IPS-20b (cell line): ENCODE data around the gene PSMA4.
"Not testable (repeated sequence)": the region's sequence is repeated elsewhere in the genome, so short reads cannot be mapped to it uniquely, and the experiment has no call there.

Source experiments
- H3K27ac ChIP-seq: one replicate; pipeline ENCODE4 v1.5.1; 2013; ENCODE audit warnings: low read length
- H3K27me3 ChIP-seq: 2 replicates; pipeline ENCODE4 v1.6.1; 2013; ENCODE audit warnings: mild to moderate bottlenecking, low read length, inconsistent platforms; ENCODE audit not compliant: insufficient read depth
- H3K36me3 ChIP-seq: 2 replicates; pipeline ENCODE4 v1.6.1; 2013; ENCODE audit warnings: low read depth, mild to moderate bottlenecking, inconsistent platforms, low read length, moderate library complexity; ENCODE audit not compliant: insufficient read depth
- H3K4me1 ChIP-seq: 2 replicates; pipeline ENCODE4 v1.6.1; 2013; ENCODE audit warnings: mild to moderate bottlenecking, control low read depth, inconsistent platforms, low read length, moderate library complexity; ENCODE audit not compliant: insufficient read depth
- H3K4me3 ChIP-seq: 2 replicates; pipeline ENCODE4 v1.5.1; 2013; ENCODE audit warnings: mild to moderate bottlenecking, low read length, inconsistent platforms
- H3K9ac ChIP-seq: 2 replicates; pipeline ENCODE4 v1.6.1; 2013; ENCODE audit warnings: low read depth, mild to moderate bottlenecking, inconsistent platforms, low read length, moderate library complexity
- H3K9me3 ChIP-seq: 2 replicates; pipeline ENCODE4 v1.6.1; 2013; ENCODE audit warnings: mild to moderate bottlenecking, low read depth, low read length, inconsistent platforms; ENCODE audit not compliant: insufficient read depth

PSMA4 gene

DNA sequence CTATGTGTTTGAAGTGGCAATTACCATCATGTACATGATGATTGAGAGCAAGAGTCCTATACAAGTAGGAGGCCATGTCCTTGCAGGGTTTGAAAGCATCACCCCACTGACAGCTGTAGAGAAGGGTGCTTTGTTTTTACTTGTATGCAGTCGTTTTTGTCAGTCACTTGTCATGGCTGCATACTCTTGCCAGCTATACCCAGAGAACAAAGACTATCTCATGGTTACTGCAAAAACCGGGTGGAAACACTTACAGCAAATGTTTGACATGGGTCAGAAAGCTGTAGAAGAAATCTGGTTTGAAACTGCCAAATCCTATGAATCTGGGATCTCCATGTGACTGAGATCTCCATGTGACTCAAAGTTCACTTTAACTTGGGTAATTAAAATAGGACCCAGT is 6.9 kb upstream of the PSMA4 start:
- no peak overlapping the region for H3K27ac ChIP-seq
- H3K4me3 ChIP-seq, result no peak overlapping the region
- H3K9me3 ChIP-seq, result peaks cover under 1% of the 10 kb centered on the region; the same call in 1 of the 2 replicates
- no peak overlapping the region for H3K9ac ChIP-seq
- H3K36me3 ChIP-seq, result no peaks in the 10 kb centered on the region
- no peaks in the 10 kb centered on the region for H3K4me1 ChIP-seq
- H3K27me3 ChIP-seq, result no peaks in the 10 kb centered on the region

GRCh38 chr15:78536134-78536533 is 4.1 kb upstream of the PSMA4 start:
- no peak overlapping the region for H3K9ac ChIP-seq
- H3K4me3 ChIP-seq, result no peak overlapping the region
- no peaks in the 10 kb centered on the region for H3K9me3 ChIP-seq
- H3K27ac ChIP-seq, result no peak overlapping the region
- H3K4me1 ChIP-seq, result no peaks in the 10 kb centered on the region
- no peaks in the 10 kb centered on the region for H3K36me3 ChIP-seq
- no peaks in the 10 kb centered on the region for H3K27me3 ChIP-seq

- Histone ChIP-seq H3K4me3 (no peak overlapping the region), H3K9me3 (no peaks in the 10 kb centered on the region), H3K9ac (no peak overlapping the region), H3K4me1 (peaks cover 5% of the 10 kb centered on the region; the same call in 1 of the 2 replicates), H3K27ac (no peak overlapping the region), H3K36me3 (peaks cover 7% of the 10 kb centered on the region), H3K27me3 (no peaks in the 10 kb centered on the region)
Observed at GRCh38 chr15:78537266-78537905, 2.9 kb upstream of the PSMA4 start.

- H3K4me3 ChIP-seq, result no peak overlapping the region
- no peak overlapping the region for H3K27ac ChIP-seq
- H3K9me3 ChIP-seq, result no peaks in the 10 kb centered on the region
- H3K27me3 ChIP-seq, result no peaks in the 10 kb centered on the region
- peaks cover 5% of the 10 kb centered on the region; the same call in 1 of the 2 replicates for H3K4me1 ChIP-seq
- no peak overlapping the region for H3K9ac ChIP-seq
- peaks cover 17% of the 10 kb centered on the region for H3K36me3 ChIP-seq
Observed at GRCh38 chr15:78538358-78538757, 1.9 kb upstream of the PSMA4 start.

GRCh38 chr15:78539464-78540140 is 642 bp upstream of the PSMA4 start:
- peaks cover 29% of the 10 kb centered on the region for H3K36me3 ChIP-seq
- H3K9me3 ChIP-seq, H3K27me3 ChIP-seq, H3K4me1 ChIP-seq: not testable (repeated sequence)
- H3K27ac ChIP-seq, result peak overlapping the region; percentile 84
- peak overlapping the region; percentile 90 for H3K4me3 ChIP-seq
- H3K9ac ChIP-seq, result peak overlapping the region; percentile 96; the same call in 1 of the 2 replicates

GRCh38 chr15:78540871-78541743 is 863 bp downstream of the PSMA4 start:
- no peaks in the 10 kb centered on the region for H3K27me3 ChIP-seq
- peak overlapping the region; percentile 90 for H3K4me3 ChIP-seq
- H3K4me1 ChIP-seq, result peaks cover 5% of the 10 kb centered on the region; the same call in 1 of the 2 replicates
- H3K9ac ChIP-seq, result peak overlapping the region; percentile 96
- peaks cover 44% of the 10 kb centered on the region for H3K36me3 ChIP-seq
- no peak overlapping the region for H3K27ac ChIP-seq
- H3K9me3 ChIP-seq, result no peaks in the 10 kb centered on the region

DNA sequence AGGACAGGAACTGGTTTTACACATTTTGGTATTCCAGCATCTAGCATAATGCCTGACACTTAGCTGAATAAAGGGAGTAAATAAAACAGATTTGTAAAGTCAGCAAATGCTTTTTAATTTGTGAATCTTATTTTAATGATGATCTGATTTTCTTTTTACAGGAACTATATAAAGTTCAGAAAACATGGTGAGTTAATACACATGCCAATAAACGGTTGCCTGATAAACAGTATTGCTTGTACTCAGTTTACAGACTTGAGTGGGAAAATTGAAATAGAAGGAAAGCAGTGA is 1.4 kb downstream of the PSMA4 start:
- peak overlapping the region; percentile 90 for H3K4me3 ChIP-seq
- H3K9me3 ChIP-seq, result no peaks in the 10 kb centered on the region
- peak overlapping the region; percentile 96 for H3K9ac ChIP-seq
- no peak overlapping the region for H3K27ac ChIP-seq
- peaks cover 50% of the 10 kb centered on the region for H3K36me3 ChIP-seq
- no peaks in the 10 kb centered on the region for H3K27me3 ChIP-seq
- peaks cover 5% of the 10 kb centered on the region; the same call in 1 of the 2 replicates for H3K4me1 ChIP-seq

- peaks cover 59% of the 10 kb centered on the region for H3K36me3 ChIP-seq
- H3K27me3 ChIP-seq, result no peaks in the 10 kb centered on the region
- peaks cover 5% of the 10 kb centered on the region; the same call in 1 of the 2 replicates for H3K4me1 ChIP-seq
- no peak overlapping the region for H3K9ac ChIP-seq
- H3K9me3 ChIP-seq, result no peaks in the 10 kb centered on the region
- no peak overlapping the region for H3K4me3 ChIP-seq
- H3K27ac ChIP-seq, result no peak overlapping the region
Observed at GRCh38 chr15:78542647-78543046, 2.4 kb downstream of the PSMA4 start.

GRCh38 chr15:78550194-78550593 is 9.9 kb downstream of the PSMA4 start:
- no peaks in the 10 kb centered on the region for H3K4me1 ChIP-seq
- H3K27me3 ChIP-seq, result no peaks in the 10 kb centered on the region
- no peak overlapping the region for H3K9ac ChIP-seq
- no peak overlapping the region for H3K4me3 ChIP-seq
- H3K36me3 ChIP-seq, result peaks cover 60% of the 10 kb centered on the region
- no peak overlapping the region for H3K27ac ChIP-seq
- no peaks in the 10 kb centered on the region for H3K9me3 ChIP-seq

DNA sequence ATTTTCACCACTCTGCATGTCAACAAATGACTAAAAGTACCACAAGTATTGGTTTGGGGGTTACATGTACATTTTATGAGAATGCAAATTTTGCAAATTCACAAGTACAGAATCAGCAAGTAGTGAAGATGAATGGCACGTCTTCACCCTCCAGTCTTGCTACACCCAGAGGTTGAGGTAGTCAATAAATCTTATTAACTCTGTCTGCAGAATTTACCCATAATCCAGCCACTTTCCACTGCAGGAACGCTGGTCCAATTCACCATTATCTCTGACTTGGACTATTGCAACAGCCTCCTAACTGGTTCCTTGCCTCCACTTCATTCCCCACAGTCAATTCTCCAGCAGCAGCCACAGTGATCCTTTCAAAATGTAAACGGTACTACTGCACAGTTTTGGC is 10.6 kb downstream of the PSMA4 start:
- no peaks in the 10 kb centered on the region for H3K27me3 ChIP-seq
- peaks cover 54% of the 10 kb centered on the region for H3K36me3 ChIP-seq
- H3K4me3 ChIP-seq, result no peak overlapping the region
- H3K9me3 ChIP-seq, result no peaks in the 10 kb centered on the region
- H3K4me1 ChIP-seq, result no peaks in the 10 kb centered on the region
- H3K27ac ChIP-seq, result no peak overlapping the region
- no peak overlapping the region for H3K9ac ChIP-seq

DNA sequence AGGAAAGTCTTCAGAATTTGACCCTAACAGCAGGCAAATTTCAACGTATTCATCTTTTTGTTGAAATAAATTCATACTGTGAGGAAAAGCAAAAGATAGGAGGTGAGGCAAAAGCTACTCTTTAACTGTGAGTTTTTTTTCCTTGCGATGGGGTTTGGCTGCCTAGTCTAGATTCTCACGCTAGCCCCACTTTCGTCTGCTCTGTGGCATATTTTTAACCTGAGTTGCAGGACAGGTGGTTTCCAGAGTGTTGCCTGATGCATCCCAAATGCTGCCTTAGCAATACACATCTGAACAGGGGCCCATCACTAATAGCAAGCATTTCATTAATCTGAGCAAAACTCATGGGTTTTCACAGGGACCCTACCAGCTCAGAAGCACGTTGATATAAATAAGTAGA is 11.7 kb downstream of the PSMA4 start:
- Histone ChIP-seq H3K27ac (no peak overlapping the region), H3K4me1 (no peaks in the 10 kb centered on the region), H3K4me3 (no peak overlapping the region), H3K27me3 (no peaks in the 10 kb centered on the region), H3K9ac (no peak overlapping the region), H3K9me3 (no peaks in the 10 kb centered on the region), H3K36me3 (peaks cover 43% of the 10 kb centered on the region)
